ENCODE measurements around the gene AMIGO2.

DNA sequence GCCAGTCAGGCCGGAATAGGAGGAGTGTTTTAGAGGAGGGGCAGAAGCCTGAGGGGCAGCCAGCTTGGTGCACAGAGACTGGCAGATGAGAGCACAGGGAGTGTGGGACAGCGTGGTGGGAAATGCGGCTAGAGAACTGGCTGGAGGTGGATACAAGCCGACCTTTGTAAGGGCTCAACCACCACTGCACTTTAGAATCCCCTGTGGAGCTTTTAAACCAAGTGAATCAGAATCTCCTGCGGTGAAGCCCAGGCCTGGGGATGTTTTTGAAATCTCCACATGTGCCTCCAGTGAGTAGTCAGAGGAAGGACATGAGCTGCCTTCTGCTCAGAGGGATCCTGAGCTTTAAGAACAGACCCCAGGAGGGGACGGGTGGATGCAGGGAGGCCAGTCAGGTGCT, 11.2 kb downstream of the AMIGO2 start:
- TF ChIP-seq, protein P1, sequence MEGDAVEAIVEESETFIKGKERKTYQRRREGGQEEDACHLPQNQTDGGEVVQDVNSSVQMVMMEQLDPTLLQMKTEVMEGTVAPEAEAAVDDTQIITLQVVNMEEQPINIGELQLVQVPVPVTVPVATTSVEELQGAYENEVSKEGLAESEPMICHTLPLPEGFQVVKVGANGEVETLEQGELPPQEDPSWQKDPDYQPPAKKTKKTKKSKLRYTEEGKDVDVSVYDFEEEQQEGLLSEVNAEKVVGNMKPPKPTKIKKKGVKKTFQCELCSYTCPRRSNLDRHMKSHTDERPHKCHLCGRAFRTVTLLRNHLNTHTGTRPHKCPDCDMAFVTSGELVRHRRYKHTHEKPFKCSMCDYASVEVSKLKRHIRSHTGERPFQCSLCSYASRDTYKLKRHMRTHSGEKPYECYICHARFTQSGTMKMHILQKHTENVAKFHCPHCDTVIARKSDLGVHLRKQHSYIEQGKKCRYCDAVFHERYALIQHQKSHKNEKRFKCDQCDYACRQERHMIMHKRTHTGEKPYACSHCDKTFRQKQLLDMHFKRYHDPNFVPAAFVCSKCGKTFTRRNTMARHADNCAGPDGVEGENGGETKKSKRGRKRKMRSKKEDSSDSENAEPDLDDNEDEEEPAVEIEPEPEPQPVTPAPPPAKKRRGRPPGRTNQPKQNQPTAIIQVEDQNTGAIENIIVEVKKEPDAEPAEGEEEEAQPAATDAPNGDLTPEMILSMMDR (IDR thresholded peaks at IDR 0.05): no peak
- no peak for TF ChIP-seq POLR2A (IDR thresholded peaks at IDR 0.05)
